BE2C (cell line): Measurements from ENCODE around the gene GOLGA6C.

ENCODE experiments used
- DNase-seq: peaks from one replicate; pipeline ENCODE4 v3.0.0-alpha.2; 2020
- H3K27me3 ChIP-seq: fragments of 250-450 bp; sonication (Bioruptor Pico); 2 replicates; pipeline ENCODE4 v1.5.1; 2020; ENCODE audit warnings: mild to moderate bottlenecking
- H3K36me3 ChIP-seq: fragments of 250-450 bp; sonication (Bioruptor Pico); 2 replicates; pipeline ENCODE4 v1.5.1; 2020; ENCODE audit warnings: mild to moderate bottlenecking
- H3K4me1 ChIP-seq: fragments of 250-450 bp; sonication (Bioruptor Pico); 2 replicates; pipeline ENCODE4 v1.5.1; 2020
- H3K4me3 ChIP-seq: 2 replicates; pipeline ENCODE4 v1.5.1; 2011; ENCODE audit warnings: low read depth, low read length
- H3K9me3 ChIP-seq: fragments of 250-450 bp; sonication (Bioruptor Pico); 2 replicates; pipeline ENCODE4 v1.5.1; 2020
- TF ChIP-seq, protein P1 (sequence below): IDR thresholded peaks from 2 replicates; pipeline ENCODE4 v1.5.1; 2012; ENCODE audit warnings: mild to moderate bottlenecking, low read depth, low read length

Gene GOLGA6C

DNA sequence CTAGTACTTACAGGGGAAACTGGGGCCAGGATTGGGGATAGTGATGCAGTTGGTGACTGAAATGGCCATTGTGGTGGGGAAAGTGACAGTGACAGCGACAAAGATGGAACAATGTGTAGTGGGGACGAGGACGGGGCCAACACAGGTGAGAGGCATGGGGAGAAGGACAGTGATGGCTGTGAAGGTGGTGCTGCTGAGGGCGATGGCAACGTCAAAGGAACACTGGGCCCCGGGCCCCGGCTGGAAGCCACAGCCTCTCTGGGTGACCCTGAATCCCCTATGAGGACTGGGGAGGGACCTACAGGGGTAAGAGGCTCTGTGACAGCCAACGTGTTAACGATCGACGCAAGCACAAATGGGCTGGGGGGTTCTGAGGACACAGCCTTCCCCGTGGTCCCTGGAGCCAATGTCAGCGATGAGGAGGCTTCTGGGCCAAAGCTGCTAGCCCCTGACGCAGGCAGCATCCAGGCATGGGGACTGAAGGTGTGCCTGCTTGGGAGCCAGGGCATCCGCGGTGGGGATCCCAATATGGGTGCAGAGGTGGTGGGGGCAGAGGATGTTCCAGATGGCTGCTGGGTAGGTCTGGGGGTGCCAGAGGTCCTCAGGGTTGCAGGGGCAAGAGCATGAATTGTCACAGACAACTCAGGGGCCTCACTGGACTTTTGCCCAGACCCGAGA is 25.2 kb upstream of the GOLGA6C start:
- Histone ChIP-seq H3K36me3 (no peaks in the 10 kb centered on the region), H3K27me3 (no peaks in the 10 kb centered on the region), H3K9me3 (no peaks in the 10 kb centered on the region), H3K4me1 (no peaks in the 10 kb centered on the region), H3K4me3 (no peak overlapping the region)
- DNase-seq = no peak
- TF ChIP-seq, protein P1, sequence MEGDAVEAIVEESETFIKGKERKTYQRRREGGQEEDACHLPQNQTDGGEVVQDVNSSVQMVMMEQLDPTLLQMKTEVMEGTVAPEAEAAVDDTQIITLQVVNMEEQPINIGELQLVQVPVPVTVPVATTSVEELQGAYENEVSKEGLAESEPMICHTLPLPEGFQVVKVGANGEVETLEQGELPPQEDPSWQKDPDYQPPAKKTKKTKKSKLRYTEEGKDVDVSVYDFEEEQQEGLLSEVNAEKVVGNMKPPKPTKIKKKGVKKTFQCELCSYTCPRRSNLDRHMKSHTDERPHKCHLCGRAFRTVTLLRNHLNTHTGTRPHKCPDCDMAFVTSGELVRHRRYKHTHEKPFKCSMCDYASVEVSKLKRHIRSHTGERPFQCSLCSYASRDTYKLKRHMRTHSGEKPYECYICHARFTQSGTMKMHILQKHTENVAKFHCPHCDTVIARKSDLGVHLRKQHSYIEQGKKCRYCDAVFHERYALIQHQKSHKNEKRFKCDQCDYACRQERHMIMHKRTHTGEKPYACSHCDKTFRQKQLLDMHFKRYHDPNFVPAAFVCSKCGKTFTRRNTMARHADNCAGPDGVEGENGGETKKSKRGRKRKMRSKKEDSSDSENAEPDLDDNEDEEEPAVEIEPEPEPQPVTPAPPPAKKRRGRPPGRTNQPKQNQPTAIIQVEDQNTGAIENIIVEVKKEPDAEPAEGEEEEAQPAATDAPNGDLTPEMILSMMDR = no peak

DNA sequence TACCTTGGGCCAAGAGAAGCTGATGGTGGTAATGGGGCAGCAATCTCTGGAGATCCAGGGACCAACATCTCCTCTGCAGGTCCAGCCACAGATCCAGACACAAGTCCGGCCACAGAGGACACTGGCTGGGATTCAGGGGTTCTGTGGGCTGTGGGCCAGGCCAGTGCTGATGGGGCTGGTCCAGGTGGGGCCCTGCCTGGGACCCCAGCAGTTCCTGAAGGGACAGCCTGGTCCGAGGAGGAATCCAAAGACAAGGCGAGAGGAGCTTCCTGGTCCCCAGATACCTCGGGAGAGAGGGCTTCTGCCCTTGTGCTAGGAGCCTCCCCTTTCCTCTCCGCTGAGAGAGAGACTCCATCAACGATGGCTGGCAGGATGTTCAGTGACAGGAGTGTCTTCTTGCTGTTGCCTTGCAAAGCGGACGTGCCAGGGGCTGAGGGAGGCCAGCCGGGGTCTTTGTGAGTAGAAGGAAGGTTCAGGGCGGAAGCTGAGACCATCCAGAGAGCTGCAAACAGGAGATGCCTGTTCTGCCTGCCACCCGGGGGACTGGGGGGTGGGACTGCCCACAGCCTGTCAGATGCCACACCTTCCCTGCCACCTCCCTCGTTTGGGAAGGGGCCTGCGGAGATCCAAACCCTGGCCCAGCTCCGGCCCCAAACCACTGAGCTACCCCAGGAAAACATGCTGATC is 24.5 kb upstream of the GOLGA6C start:
- DNase-seq = no peak
- Histone ChIP-seq H3K9me3 (no peaks in the 10 kb centered on the region), H3K36me3 (no peaks in the 10 kb centered on the region), H3K4me1 (no peaks in the 10 kb centered on the region), H3K27me3 (no peaks in the 10 kb centered on the region), H3K4me3 (no peak overlapping the region)
- TF ChIP-seq, protein P1 = no peak

DNA sequence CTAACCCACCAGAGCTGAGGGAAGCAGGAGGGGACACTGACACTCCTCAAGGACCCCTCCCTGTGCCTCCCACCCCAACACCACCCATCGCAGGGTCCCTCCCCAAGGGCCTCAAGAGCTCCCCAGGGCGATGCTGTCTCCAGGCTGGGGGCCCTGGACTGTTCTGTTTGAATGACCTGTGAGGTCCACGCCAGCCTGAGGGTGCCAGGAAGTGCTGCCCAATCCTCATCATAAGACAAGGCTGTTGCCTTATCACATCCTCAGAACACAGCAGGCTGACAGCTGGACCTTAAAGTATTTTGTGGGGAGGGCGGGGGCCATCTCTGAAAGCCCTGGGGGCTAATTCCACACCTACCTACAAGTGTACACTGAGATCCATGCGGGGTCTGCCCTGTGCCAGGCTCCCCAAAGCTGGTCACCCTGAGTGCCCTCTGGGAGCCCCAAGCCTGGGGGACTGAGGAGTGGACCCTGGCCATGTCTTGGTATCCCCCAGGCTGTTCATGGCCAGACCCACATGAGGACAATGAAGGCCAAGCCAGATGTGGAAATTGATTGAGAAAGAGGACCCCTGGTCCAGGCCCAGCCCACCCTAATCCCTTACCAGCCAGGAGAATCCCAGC is 23.8 kb upstream of the GOLGA6C start:
- TF ChIP-seq, protein P1 = no peak
- Histone ChIP-seq H3K4me3 (no peak overlapping the region), H3K27me3 (no peaks in the 10 kb centered on the region), H3K9me3 (no peaks in the 10 kb centered on the region), H3K4me1 (no peaks in the 10 kb centered on the region), H3K36me3 (no peaks in the 10 kb centered on the region)
- DNase-seq = no peak

DNA sequence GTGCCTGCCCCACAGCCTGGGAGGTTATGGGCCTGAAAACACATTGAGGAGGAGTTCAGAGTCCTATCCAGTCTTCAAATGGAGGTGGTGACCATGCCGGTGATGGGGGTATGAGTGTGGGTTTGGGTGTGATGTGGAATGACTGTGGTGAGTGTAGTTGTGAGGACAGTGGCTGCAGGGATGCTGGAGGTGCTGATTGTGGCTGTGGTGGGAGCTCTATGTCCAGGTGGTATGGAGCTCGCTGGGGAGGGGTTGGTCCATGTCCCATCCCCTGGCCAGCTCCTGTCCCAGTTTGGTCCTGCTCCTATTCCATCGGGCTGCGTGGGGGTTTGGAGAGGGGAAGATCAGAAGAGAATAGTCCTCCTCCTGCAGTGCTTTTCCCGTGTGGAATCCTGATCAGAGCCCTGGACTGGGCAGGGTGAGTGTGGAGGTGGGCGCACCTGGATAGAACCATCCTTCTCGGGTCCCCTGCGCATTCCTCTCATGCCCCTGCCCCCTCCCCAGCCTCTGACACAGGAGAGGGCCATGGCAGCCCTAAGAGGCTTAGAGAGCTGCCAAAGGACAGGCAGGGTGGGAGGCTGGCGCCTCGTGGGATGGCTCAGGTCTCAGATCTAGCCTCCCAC is 23.0 kb upstream of the GOLGA6C start:
- no peak for DNase-seq
- Histone ChIP-seq H3K27me3 (no peaks in the 10 kb centered on the region), H3K36me3 (no peaks in the 10 kb centered on the region), H3K4me3 (no peak overlapping the region), H3K9me3 (no peaks in the 10 kb centered on the region), H3K4me1 (no peaks in the 10 kb centered on the region)
- TF ChIP-seq, protein P1 = no peak

DNA sequence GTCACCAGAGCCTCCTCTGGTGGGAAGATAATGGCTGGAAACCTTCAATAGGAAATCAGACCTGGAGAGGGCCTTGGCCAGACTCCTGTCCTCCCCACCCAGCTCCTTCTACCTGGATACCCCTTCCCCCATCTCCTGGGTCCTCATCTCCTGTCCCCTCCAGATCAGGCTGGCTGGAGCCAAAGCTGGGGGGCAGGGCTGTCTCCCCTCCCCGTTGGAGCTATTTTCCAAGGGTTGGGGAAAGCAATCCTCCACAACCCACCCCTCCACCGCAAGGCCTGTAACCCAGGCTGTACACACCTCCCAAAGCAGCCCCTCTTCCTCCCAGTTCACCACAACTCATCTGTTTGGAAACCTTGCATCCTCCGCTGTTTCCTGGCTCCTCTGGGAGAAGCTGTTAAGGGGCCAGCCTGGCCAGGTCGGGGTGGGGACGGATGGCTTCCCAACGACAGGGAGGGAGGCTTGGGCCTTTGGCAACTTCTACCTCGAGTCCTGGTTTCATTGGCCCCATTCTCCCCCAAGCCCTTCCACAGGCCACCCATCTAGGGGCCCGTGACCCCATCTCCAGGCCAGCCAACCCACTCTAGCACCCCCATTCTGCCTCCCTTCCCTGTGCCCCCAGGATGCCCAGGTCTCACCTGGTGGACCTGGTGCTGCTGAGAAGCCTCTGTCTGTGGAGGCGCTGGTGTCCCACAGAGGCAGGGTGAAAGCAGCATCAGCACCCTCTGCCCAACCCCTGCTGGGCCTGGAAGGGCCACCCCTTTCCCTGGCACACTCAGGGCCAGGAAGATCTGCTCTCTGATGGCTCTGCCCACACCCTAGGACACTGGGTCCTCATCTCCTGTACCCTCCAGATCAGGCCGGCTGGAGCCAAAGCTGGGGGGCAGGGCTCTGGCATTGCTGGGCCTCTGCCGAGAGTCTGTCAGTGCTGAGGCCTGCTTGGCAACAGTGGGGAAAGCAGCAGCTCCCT is 22.1 kb upstream of the GOLGA6C start:
- no peaks in the 10 kb centered on the region for H3K9me3 ChIP-seq
- no peaks in the 10 kb centered on the region for H3K4me1 ChIP-seq
- TF ChIP-seq, protein P1 = no peak
- DNase-seq = no peak
- no peaks in the 10 kb centered on the region for H3K27me3 ChIP-seq
- no peak overlapping the region for H3K4me3 ChIP-seq
- H3K36me3 ChIP-seq = no peaks in the 10 kb centered on the region
